Cerebellar nuclear complex (tissue), 1 donor: Measurements from ENCODE around the gene KHNYN.
"Not testable (repeated sequence)": the region's sequence is repeated elsewhere in the genome, so short reads cannot be mapped to it uniquely, and the experiment has no call there.

Experiments used
- DNase-seq, 2 experiments: peaks; one replicate each; lab custom pipeline; 2025; lab: John Stamatoyannopoulos, UW

KHNYN gene

DNA sequence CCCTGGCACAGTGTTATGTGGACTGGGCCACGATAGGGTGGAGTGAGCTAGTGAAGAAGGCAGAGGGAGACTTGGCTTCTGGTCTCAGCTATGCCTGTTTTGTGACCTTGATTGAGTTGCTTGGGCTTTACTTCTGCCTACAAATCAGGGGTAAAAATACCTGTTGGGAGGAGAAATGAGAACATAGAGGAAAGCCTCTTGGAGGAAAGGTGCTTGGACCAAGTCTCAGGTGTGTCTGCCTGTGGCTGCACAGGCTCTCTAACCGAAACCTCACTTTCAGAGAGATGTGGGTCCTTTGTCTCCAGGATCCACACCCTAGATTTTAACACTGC lies 7.9 kb downstream of the KHNYN start:
- no peak for DNase-seq

DNA sequence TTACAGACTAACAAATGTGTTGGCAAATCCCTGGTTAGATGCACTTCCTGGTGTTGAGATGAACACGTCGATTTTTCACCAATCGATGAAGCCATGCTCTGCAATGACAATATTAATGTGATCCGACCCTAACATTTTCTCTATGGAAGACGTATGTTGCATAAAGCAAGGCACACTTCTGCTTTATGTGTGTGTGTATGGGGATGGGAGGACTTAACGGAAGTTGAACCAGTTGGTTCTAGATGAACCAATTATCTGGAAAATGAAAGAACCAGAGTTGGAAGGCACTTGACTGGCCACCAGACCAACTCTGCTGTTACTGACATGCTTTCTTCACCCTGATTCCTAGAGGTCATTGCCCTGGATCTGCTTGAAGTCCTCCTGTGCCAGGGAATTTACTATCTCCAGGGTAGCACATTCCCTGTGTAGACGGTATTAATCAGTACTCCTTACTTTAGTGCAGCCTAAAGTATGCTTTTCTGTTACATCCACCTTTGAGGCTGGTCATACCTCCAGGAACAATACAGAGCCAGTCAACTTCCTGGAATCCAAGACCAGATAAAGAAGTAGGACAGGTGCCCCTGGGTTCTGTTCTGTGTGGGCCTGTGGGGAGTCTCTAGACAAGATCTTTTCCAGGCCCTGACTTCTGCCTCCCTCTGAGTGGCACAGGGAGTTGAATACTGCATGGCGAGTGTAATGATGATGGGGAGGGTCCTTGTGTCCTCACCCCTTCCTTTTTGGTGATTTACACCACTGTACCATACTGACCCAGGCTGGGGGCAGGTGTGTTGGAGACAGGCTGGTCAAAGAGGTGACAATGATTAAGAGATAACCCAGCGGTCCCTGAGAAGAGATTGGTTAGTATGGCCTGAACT lies 8.7 kb downstream of the KHNYN start:
- DNase-seq: no peak

DNA sequence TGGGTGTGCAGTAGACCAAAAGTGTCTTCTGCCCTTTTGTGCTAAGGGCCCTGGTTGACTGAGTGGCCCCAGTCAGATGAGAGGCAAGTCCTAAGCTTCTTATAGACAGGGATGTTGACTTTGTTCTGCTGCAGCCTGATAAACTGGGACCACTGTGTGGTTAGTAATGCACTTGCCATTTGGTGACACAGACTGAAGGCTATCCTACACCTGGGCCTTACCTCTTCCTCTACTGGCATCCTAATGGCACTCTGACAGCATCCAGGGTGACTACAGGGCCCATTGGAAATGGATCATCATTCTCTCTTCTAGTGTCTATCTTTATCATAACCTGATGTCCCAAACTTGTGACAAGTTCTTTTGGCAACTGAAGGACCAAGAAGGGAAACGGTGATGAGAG lies 9.5 kb downstream of the KHNYN start:
- DNase-seq: no peak

DNA sequence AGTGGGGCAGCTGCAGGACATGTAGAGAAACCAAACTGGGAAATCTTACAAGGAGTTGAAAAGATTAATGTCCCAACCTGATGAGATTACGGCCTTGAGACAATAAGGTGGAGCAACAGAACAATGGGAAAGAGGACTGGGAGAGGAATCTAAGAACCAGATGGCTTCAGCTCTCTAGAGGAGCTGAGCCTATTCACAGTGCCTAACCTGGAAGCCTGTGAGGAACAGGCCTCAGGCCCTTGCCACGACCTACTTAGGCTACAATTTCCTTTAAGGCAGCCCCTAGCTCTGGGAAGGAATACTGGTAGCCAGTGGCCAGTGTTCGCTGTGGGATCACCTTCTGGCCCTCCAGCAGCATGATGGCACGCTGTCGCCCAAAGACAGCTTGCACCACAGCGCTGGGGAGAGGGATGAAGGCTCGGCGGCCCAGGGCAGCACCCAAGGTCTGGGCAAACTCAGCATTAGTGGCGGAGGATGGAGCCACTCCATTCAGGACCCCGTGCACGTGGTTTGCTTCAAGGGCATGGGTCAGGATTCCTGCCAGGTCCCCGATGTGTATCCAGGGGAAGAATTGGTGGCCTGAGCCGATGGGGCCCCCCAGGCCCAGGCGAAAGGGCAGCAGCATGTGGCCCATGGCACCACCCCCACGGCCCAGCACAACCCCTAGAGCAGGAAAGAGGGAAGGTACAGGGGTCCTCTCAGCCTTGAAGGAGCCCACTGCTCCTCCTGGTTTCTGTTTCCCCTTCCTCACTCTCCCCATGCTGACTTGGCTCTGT lies 10.3 kb downstream of the KHNYN start:
- no peak for DNase-seq

DNA sequence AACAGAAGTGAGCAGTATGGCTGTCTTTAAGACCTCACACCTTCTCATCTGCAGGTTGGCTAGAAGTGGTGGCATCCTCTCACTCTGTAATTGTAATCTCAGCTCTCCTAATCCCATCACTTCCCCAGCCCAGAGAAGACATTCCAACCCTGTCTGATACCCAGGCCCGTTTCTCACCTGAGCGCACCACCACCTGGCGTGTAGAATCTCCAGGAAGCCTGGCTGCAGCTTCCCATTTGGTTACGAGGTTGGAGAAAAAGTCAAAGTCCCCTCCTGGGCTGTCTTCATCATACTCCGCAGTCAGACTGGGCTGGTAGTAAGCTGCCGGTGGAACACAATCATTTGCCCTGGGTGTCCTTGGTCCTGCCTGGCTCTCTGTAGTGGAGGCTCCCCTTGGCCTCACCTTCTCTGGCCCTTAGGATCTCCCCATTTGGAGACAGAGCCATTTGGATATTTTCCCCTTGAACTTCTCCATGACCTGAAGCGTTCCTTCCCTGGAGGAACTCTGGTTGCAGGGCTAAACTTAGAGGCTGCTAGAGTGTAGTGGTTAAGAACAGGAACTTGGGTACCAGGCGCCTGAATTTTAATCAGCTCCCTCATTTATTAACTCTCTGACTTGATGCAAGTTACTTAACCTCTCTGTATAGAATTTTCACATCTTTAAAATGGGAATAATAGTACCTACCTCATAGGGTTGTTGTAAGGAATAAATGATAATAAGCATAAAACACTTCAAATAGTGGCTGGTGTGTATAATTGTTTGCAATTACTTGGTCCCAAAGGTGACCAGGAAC lies 11.0 kb downstream of the KHNYN start:
- no peak for DNase-seq

DNA sequence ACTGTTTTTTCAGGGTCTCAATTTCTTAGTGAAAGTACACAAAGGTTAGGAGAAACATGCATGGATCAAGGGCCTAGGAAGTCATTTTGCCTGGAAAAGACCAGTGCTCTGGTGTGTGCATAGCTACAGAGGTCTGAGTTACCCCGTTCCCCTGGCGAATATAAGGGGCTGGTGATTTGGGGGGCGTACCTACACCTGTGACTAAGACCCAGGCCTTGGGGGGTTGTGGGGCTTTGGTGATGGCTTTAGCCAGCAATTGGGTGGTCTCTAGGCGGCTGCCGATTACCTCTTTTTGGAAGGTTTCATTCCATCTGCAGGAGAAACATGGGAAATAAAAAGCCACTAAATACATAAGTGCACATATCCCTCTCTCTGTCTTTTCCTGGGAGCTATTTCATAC lies 11.7 kb downstream of the KHNYN start:
- DNase-seq: no peak

DNA sequence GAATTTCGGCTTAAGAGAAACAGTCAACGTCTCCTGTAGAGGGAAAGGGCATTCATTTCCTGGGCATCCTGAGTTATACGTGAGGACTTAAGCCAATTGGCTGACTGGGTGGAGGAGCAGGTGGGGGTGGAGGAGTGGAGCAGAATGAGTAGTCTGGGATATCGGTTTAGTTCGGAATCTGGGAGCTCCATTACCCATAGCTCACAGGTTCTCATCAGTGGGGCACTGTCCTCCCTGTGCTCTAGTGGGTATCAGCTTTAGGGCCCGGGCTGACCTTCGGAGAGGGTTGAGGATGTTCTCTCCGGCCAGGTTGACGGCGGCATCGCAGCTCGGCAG lies 12.1 kb downstream of the KHNYN start:
- DNase-seq: no peak

DNA sequence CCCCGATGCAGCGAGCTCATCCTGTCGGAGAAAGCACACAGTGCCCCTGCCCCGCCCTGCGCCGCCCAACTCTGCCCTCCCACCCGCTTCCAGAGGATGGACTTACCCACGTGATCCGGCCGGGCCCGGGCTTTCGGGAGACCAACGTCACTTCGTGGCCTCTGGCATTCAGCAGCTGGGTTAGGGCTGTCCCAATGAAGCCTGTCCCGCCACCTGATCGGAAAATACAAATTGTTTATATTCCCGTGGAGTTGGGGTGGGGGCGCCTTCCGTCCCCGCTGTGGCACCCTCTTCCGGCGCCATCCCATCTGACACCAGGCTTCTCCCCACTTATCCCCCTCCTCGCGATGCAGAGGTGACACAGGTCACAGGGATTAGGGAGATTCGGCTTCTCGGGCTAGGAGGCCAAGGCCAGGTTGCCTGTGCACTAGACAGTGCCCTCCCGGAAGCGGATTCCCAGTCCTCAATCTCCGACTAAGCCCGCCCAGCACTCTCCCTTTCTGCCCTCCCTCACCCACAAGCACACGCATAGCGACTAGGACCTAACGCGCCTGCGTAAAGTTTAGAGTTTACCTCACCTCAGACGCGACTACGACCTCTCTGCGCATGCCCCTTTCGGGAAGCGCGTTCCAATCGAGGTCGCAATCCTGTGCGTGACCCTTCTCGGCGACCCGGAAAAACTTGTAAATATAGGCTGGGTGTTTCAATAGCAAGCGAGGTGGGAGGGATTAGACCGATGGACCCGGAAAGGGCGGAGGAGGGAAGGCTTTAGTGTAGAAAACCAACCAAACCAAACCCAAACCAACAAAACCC lies 12.7 kb downstream of the KHNYN start, which contains the start of gene SDR39U1:
TSS of gene SDR39U1 (minus strand) at position 537 of the 813 bp plus-strand sequence. CDS start at position 530, 7 bp downstream.
- peak; percentile 80 to 98 for DNase-seq

DNA sequence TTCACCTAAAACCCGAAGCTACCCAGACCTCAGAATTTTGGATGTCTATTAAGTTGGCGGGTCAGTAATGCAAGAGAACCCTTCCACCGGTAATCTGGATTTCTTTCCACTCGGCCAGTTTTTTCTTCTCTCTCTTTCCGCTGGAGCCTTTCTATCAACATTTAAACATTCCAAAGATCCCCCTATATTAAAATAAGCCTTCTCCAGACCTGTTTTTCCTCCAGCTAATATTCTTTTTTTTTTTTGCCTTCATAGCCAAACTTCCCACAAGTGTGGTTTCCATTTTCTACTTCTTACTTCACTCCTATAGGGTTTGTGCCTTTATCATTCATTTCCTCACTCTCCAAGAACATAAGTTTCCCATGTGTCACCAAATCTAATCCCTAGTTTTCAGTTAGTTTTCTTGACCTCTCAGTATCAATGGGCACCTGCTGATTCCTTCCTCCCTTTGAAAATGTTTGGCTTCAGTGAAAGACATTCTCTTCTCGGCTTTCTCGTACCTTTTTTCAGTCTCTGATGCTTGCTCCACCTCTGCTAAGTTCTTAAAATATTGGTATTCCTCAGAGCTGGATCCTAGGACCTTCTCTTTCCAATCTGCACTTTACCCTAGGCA lies 13.4 kb downstream of the KHNYN start:
- DNase-seq: no peak

DNA sequence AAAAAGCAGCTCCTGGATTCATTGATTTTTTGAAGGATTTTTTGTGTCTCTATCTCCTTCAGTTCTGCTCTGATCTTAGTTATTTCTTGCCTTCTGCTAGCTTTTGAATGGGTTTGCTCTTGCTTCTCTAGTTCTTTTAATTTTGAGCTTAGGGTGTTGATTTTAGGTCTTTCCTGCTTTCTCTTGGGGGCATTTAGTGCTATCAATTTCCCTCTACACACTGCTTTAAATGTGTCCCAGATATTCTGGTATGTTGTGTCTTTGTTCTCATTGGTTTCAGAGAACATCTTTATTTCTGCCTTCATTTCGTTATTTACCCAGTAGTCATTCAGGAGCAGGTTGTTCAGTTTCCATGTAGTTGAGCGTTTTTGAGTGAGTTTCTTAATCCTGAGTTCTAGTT lies 21.1 kb downstream of the KHNYN start:
- not testable (repeated sequence) for DNase-seq

DNA sequence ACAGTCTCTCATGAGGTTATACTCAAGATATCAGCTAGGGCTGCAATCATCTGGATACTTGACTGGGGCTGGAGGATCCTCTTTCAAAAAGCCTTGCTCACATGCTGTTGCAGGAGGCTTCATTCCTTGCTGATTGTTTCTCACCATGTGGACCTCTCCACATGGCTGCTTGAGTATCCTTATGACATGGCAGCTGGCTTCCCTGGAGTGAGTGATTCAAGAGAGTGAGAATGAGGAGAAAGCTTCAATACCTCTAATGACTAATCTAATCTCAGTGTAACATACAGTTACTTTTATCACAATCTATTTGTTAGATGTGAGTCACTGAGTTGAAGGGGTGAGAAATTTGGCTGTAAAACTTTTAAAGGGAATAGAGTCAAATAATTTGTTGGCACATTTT lies 27.2 kb downstream of the KHNYN start:
- no peak for DNase-seq

DNA sequence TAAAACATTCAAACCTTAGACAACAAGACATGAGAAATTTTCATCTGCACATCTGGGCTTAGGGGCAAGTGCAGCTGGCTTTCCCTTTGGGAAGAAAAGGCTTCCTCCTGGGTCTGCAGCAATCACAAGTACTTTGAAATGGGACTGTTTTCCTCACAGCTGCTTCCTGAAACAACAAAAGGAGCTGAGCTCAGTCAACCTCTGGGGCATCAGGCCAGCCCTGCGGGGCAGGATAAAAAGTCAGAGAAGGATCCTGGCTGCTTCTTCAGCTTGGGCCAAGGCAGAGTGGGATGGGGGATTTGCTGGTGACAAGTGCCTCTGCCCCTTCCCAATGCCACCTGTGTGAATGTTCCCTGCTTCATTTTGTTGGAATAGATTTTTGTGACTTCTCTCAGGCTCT lies 29.0 kb downstream of the KHNYN start:
- DNase-seq: no peak

DNA sequence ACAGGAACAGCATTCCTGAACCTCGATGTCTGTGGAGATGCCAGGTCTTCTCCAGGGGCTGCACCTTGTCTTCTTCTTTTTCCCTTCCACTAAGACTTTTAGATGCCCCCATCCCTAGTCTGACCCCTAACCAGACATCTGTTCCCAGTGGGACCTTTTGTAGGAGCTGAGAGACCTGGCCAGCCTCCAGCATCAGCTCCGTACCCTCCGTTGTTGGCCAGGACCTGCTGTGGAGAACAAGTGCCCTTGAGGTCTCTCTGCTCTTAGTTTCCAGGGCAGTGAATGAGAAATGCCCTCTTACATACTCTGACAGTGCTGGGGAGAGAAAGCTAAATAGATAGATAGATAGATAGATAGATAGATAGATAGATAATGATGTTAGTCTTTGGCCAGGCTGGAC lies 29.6 kb downstream of the KHNYN start:
- DNase-seq: no peak

DNA sequence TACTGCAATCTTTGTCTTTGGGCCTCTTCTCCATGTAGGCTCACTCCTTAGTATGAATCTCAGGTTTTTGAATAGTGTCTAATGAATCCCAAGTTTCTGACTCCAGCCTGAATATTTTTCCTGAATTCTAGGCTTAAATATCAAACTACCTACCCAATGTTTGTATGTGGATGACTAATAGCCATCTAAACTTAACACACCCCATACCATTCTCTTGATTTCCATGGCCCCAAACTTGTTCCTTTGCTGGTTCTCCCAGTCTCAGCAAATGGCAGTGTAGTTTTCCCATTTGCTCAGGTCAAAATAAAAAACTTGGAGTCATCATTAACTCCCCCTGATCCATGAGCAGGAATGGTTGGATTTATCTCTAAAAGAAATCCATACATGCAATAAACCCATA lies 31.6 kb downstream of the KHNYN start:
- DNase-seq: no peak

DNA sequence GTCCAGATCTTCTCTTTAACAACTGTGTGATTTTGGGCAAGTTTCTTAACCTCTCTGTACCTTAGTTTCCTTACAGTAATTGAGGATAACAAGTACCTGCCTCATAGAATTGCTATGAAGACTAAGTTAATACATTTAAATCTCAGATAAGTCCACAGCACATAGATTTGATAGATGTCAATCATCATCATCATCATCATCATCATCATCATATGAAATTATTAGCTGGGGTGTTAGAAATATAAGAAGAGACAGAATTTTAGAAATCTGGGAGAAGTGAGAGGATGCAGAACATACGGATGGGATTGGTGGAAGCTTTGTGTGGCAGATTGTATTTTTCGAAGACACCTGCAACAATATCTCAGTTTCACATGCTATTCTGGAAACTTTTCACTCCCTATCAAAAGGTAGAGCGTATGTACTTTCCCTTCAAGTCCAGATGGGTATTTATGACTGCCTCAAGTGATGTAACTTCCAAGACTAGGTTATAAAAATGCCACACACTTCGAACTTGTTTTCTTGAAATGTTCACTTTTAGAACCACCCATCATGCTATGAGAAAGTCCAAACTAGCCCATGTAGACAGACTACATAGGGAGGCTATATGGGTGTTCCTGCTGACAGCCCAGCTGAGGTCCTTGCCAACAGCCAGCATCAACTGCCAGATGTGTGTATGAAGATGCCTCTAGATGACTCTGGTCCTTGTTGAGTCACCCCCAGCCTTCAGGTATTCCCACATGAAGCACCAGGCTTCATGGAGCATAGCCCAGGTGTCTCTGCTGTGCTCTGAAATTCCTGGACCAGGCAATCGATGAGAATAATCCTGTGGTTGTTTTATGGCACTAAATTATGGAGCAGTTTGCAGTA lies 33.5 kb downstream of the KHNYN start:
- no peak for DNase-seq

DNA sequence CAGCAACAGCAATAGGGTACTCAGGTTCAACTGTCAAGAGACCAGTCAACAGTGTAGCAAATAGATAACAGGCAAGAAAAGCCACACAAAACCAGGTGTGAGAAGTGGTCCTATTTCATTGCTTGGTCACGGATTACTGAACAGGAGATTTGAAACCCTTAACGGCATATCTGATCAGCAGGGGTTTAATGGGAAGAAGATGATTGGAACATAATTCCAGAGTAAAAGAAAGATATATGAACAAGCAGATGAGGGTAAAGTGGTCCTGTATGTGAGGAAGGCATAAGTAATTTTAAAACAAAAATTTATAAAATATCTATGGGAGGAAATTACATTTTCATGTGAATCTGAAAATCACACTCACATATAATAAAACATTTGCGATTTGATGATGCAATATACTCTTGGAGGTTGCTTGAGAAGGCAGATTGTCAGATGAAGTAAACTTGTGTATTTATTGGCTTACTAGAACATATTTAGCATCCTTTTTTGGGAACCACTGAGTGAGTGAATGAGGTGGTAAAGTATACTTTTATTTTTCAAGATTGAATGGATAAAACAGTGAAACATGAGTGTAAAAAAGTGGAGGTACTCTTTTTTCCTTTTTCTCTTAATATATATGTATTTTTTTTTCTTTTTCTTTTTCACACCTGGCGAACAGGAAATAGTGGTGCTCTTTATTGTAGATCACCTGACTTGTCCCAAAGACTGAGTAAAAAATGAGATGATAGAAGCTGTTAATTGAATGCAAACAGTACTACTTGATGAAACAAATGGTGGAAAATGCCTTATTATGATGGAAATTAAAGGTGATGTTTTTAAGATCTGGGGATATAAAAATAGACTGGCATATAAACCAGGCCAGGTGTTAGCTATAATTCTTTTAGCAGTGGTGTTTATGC lies 34.4 kb downstream of the KHNYN start:
- no peak for DNase-seq

DNA sequence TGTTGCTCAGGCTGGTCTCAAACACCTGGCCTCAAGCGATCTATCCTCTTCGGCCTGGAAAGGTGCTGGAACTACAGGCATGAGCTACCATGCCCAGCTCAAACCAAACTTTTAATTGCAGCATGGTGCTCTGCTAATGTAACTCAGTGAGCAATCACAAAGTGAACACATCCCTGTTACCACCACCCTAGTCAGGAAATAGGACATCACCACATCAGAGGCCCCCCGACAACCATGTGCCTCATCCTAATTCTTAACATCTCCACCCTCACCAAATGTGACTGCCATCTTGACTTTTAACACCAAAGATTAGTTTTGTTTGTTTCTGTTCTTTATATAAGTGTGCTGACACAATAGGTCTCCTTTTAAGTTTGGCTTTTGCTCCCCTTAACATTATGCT lies 35.6 kb downstream of the KHNYN start:
- DNase-seq: no peak

DNA sequence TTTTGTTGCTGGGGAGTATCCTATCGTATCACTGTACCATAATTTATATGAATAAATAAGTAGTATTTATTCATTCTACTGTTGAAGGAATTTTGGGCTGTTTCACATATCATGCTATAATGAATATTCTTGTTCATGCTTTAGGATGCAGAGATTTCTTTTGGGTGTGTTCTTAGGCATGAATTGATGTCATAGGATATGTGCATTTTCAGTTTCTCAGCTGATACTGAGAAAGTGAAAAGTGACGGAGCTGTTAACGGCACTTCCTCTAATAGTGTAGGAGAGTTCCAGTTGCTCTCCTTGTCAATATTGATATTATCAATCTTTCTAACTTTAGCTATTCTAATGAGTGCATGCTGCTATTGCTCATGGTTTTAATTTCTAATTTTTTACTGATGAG lies 36.1 kb downstream of the KHNYN start:
- DNase-seq: no peak

DNA sequence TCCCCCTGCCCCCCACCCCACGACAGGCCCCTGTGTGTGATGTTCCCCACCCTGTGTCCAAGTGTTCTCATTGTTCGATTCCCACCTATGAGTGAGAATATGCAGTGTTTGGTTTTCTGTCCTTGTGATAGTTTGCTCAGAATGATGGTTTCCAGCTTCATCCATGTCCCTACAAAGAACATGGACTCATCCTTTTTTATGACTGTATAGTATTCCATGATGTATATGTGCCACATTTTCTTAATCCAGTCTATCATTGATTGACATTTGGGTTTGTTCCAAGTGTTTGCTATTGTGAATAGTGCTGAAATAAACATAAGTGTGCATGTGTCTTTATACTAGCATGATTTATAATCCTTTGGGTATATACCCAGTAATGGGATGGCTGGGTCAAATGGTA lies 40.7 kb downstream of the KHNYN start:
- not testable (repeated sequence) for DNase-seq
